SU-DHL-6 (cell line): ENCODE results near the gene PRRX2.

Experiments used
- H2AFZ ChIP-seq: fragments of 200-600 bp; sonication (generic); 2 replicates; pipeline ENCODE4 v1.6.1; 2014; ENCODE audit warnings: low read depth, mild to moderate bottlenecking, moderate library complexity, mixed read lengths, antibody characterized with exemption, low read length; ENCODE audit not compliant: severe bottlenecking
- H3F3A ChIP-seq: fragments of 200-600 bp; shearing (Covaris generic); 2 replicates; pipeline ENCODE4 v1.6.0; 2016; ENCODE audit warnings: antibody characterized with exemption, mild to moderate bottlenecking; ENCODE audit not compliant: insufficient read depth
- H3K27ac ChIP-seq: fragments of 200-600 bp; sonication (generic); 2 replicates; pipeline ENCODE4 v1.5.1; 2016; ENCODE audit warnings: low read depth, mild to moderate bottlenecking, low read length, moderate library complexity, mixed read lengths
- H3K27me3 ChIP-seq: fragments of 200-600 bp; sonication (generic), shearing (Covaris generic); 2 replicates; pipeline ENCODE4 v1.6.0; 2014; ENCODE audit warnings: mild to moderate bottlenecking, low read length
- H3K36me3 ChIP-seq: fragments of 200-600 bp; sonication (generic); 2 replicates; pipeline ENCODE4 v1.6.1; 2014; ENCODE audit warnings: mild to moderate bottlenecking, low read length, mixed read lengths
- H3K4me2 ChIP-seq: fragments of 300-600, 200-600 bp; shearing (Covaris generic), sonication (generic); 2 replicates; pipeline ENCODE4 v1.6.0; 2014; ENCODE audit warnings: low read length, low read depth, mild to moderate bottlenecking; ENCODE audit not compliant: poor library complexity, severe bottlenecking
- H3K4me3 ChIP-seq: fragments of 200-600 bp; sonication (generic); 2 replicates; pipeline ENCODE4 v1.5.1; 2014; ENCODE audit warnings: antibody characterized with exemption, low read length, mild to moderate bottlenecking, mixed read lengths; ENCODE audit not compliant: insufficient read depth, poor library complexity, severe bottlenecking
- H3K79me2 ChIP-seq: fragments of 200-600 bp; sonication (generic); 2 replicates; pipeline ENCODE4 v1.6.1; 2014; ENCODE audit warnings: mild to moderate bottlenecking, low read length, moderate library complexity; ENCODE audit not compliant: insufficient read depth
- H3K9ac ChIP-seq: fragments of 200-600 bp; sonication (generic); 2 replicates; pipeline ENCODE4 v1.7.0; 2014; ENCODE audit warnings: mild to moderate bottlenecking, low read length
- H3K9me2 ChIP-seq: fragments of 200-600 bp; sonication (generic); replicated peaks from 2 replicates; pipeline ENCODE4 v1.6.1; 2014; ENCODE audit warnings: low read length; ENCODE audit not compliant: insufficient read depth
- H3K9me3 ChIP-seq: fragments of 200-600 bp; sonication (generic); 2 replicates; pipeline ENCODE4 v1.6.1; 2014; ENCODE audit warnings: low read length, mixed read lengths; ENCODE audit not compliant: insufficient read depth
- H4K20me1 ChIP-seq: fragments of 200-600 bp; sonication (generic); 2 replicates; pipeline ENCODE4 v1.6.1; 2014; ENCODE audit warnings: low read depth, mild to moderate bottlenecking, antibody characterized with exemption, low read length, moderate library complexity, mixed read lengths
- EZH2phosphoT487 ChIP-seq: fragments of 200-600 bp; sonication (generic), shearing (Covaris generic); conservative IDR thresholded peaks from 2 replicates; pipeline ENCODE4 v1.6.1; 2018; ENCODE audit warnings: mild to moderate bottlenecking, antibody characterized with exemption, low read length, moderate library complexity, mixed read lengths
- TF ChIP-seq, protein P1 (sequence below): fragments of 200-600 bp; sonication (generic); IDR thresholded peaks from one replicate; pipeline ENCODE4 v1.5.1; 2017; ENCODE audit warnings: antibody characterized with exemption, mild to moderate bottlenecking, low read length, moderate library complexity; ENCODE audit not compliant: insufficient read depth, poor library complexity, severe bottlenecking

Gene PRRX2

DNA sequence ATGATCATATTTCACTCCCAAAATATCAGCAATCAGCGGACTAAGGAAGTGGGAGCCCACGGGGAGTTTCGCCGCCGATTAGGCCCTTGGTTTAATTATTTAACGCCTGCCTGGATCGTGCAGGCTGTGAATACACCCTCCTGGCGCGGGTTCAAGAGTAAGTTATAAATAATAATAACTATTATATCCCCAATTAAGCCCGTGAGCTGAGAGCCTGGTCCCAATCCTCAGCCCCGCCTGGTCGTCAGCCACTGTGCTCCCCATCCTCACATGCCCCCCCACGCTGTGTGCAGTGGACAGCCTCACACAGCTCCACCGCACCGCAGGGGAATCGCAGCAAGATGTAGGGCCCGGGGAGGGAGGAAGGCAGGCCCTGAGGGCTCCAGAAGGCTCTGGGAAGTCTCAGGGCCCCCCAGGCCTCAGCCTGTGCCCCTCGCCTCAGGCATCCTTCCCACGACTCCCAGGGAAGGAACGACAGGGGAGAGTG, 10.8 kb upstream of the PRRX2 start:
- Histone ChIP-seq H3K27ac (no peak overlapping the region), H3K9me2 (no peaks in the 10 kb centered on the region), H3K4me3 (no peak overlapping the region), H4K20me1 (no peaks in the 10 kb centered on the region), H3K36me3 (no peaks in the 10 kb centered on the region), H3K9me3 (no peaks in the 10 kb centered on the region), H3K79me2 (no peaks in the 10 kb centered on the region), H2AFZ (no peak overlapping the region), H3K27me3 (no peaks in the 10 kb centered on the region), H3F3A (no peaks in the 10 kb centered on the region), H3K9ac (no peak overlapping the region), H3K4me2 (no peak overlapping the region)
- TF ChIP-seq, protein P1, sequence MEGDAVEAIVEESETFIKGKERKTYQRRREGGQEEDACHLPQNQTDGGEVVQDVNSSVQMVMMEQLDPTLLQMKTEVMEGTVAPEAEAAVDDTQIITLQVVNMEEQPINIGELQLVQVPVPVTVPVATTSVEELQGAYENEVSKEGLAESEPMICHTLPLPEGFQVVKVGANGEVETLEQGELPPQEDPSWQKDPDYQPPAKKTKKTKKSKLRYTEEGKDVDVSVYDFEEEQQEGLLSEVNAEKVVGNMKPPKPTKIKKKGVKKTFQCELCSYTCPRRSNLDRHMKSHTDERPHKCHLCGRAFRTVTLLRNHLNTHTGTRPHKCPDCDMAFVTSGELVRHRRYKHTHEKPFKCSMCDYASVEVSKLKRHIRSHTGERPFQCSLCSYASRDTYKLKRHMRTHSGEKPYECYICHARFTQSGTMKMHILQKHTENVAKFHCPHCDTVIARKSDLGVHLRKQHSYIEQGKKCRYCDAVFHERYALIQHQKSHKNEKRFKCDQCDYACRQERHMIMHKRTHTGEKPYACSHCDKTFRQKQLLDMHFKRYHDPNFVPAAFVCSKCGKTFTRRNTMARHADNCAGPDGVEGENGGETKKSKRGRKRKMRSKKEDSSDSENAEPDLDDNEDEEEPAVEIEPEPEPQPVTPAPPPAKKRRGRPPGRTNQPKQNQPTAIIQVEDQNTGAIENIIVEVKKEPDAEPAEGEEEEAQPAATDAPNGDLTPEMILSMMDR, result no peak
- TF ChIP-seq EZH2phosphoT487, result no peak

DNA sequence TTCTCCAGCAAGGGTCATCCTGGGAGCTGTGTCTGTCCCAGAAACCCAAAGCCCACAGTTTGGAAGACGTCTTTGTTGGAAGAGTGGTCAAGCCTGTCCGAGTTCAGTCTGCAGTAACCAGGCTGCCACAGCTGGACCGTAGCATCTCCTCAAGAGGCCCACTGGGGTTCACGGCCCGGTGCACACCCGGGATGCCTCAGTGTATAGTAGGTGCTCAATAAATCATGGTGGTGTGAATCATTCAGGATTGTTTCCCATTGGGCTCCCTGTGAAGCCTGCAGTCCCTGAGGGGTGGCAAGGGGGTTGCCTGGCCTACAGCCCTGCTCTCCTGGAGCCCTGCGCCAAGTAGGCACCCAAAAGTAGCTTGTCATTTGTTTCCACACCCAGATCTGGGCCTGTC, 10.3 kb upstream of the PRRX2 start:
- Histone ChIP-seq H3K9ac (no peak overlapping the region), H3K4me3 (no peak overlapping the region), H2AFZ (no peak overlapping the region), H3F3A (no peaks in the 10 kb centered on the region), H4K20me1 (no peaks in the 10 kb centered on the region), H3K27ac (no peak overlapping the region), H3K79me2 (no peaks in the 10 kb centered on the region), H3K27me3 (no peaks in the 10 kb centered on the region), H3K9me2 (no peaks in the 10 kb centered on the region), H3K4me2 (no peak overlapping the region), H3K9me3 (no peaks in the 10 kb centered on the region), H3K36me3 (no peaks in the 10 kb centered on the region)
- TF ChIP-seq, protein P1, result no peak
- no peak for TF ChIP-seq EZH2phosphoT487

DNA sequence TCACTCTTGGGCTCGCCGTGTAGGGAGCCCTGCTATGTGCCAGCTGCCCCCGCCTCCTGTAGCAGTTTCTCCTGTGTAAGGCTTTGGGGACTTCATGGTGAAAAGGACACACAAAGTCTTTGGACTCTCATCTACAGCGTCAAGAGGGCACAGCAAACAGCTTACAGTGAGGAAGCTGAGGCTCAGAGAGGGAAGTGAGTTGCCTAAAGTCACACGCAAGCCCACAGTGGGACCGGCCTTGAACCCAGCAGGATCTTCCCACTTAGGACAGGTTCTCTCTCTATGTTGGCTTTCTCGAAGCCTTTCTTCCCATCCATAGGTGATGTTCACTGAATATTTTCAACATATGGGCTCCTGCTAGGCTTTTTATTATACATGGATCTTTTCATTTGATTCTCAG, 9.8 kb upstream of the PRRX2 start:
- TF ChIP-seq, protein P1, result no peak
- TF ChIP-seq EZH2phosphoT487, result no peak
- no peaks in the 10 kb centered on the region for H3K9me2 ChIP-seq
- no peaks in the 10 kb centered on the region for H3K27me3 ChIP-seq
- H3K9me3 ChIP-seq, result no peaks in the 10 kb centered on the region
- H2AFZ ChIP-seq, result no peak overlapping the region
- H4K20me1 ChIP-seq, result no peaks in the 10 kb centered on the region
- no peak overlapping the region for H3K4me3 ChIP-seq
- H3K36me3 ChIP-seq, result no peaks in the 10 kb centered on the region
- no peak overlapping the region for H3K4me2 ChIP-seq
- H3K79me2 ChIP-seq, result no peaks in the 10 kb centered on the region
- H3K27ac ChIP-seq, result no peak overlapping the region
- no peaks in the 10 kb centered on the region for H3F3A ChIP-seq
- no peak overlapping the region for H3K9ac ChIP-seq
